GM12878 (cell line): ENCODE measurements around the gene WNK2. TPM values are rescaled to one million over a fixed set of nuclear protein-coding genes. Genes with fewer than 3 reads are reported as not detected.

ENCODE experiments used
- ATAC-seq: fragments of 200-7000 bp; cut with Tn5 transposase; 3 replicates; pipeline ENCODE4 v1.9.1; 2020; ENCODE audit warnings: mild to moderate bottlenecking, moderate library complexity
- BruUV-seq: library from RNA; stranded (reverse); fragments of 400-500 nt; replicated peaks from 2 replicates; lab custom pipeline; 2021; lab: Mats Ljungman, UMichigan
- CTCF ChIA-PET: fragments of 300-600 bp; sonication (Branson Sonifier 250); formaldehyde crosslinking; extraction: SDS; loops from one replicate; lab custom pipeline; 2021; ENCODE audit warnings: inconsistent platforms; lab: Yijun Ruan, JAX
- POLR2A ChIA-PET: fragments of 350-600 bp; formaldehyde crosslinking; extraction: SDS; loops from one replicate; lab custom pipeline; 2021; ENCODE audit warnings: inconsistent platforms; lab: Charles Lee
- RAD21 ChIA-PET: fragments of 300-600 bp; sonication (Branson Sonifier 250); formaldehyde crosslinking; loops from one replicate; lab custom pipeline; 2023; ENCODE audit warnings: antibody characterized with exemption; ENCODE audit not compliant: unreplicated experiment; lab: Charles Lee
- SMC1A ChIA-PET: fragments of 300-600 bp; sonication (Branson Sonifier 250); formaldehyde crosslinking; loops from one replicate; lab custom pipeline; 2023; ENCODE audit not compliant: unreplicated experiment, uncharacterized antibody; lab: Charles Lee
- DNase-seq: peaks from one replicate; pipeline ENCODE4 v3.0.0-alpha.2; 2011; ENCODE audit warnings: low read depth, low spot score
- FAIRE-seq: peaks from 3 replicates; lab custom pipeline; 2011; peaks lifted over from hg19 to GRCh38; lab: Jason Lieb, UNC
- H2AFZ ChIP-seq: 2 replicates; pipeline ENCODE4 v1.6.0; 2011; ENCODE audit warnings: low read depth, low read length, control low read depth; ENCODE audit not compliant: control insufficient read depth
- H3K27ac ChIP-seq: 2 replicates; pipeline ENCODE4 v1.5.1; 2011; ENCODE audit warnings: control low read depth; ENCODE audit not compliant: control insufficient read depth, insufficient read depth
- H3K27me3 ChIP-seq, 2 experiments: replicated peaks in 1 of 2; 2 replicates each; pipeline versions ENCODE4 v1.6.0 to v1.6.1; 2011; ENCODE audit warnings: low read length in 1 of 2; ENCODE audit not compliant: control insufficient read depth in 2 of 2, insufficient read depth in 2 of 2
- H3K36me3 ChIP-seq, 2 experiments: 2 replicates each; pipeline ENCODE4 v1.5.1; 2011; ENCODE audit warnings: low read length in 1 of 2; ENCODE audit not compliant: control insufficient read depth in 2 of 2, insufficient read depth in 2 of 2
- H3K4me1 ChIP-seq: 2 replicates; pipeline ENCODE4 v1.6.1; 2011; ENCODE audit warnings: mild to moderate bottlenecking, low read length, moderate library complexity, mixed read lengths; ENCODE audit not compliant: control insufficient read depth, insufficient read depth
- H3K4me2 ChIP-seq: 2 replicates; pipeline ENCODE4 v1.6.0; 2011; ENCODE audit warnings: control low read depth; ENCODE audit not compliant: control insufficient read depth, insufficient read depth
- H3K4me3 ChIP-seq: fragments of 200-600 bp; sonication (generic); 2 replicates; pipeline ENCODE4 v1.5.1; 2016
- H3K79me2 ChIP-seq: 2 replicates; pipeline ENCODE4 v1.6.0; 2011; ENCODE audit warnings: low read length; ENCODE audit not compliant: control insufficient read depth, insufficient read depth
- H3K9ac ChIP-seq: 2 replicates; pipeline ENCODE4 v1.8.0; 2011; ENCODE audit warnings: low read length, control low read depth, mixed read lengths; ENCODE audit not compliant: control insufficient read depth, insufficient read depth
- H3K9me3 ChIP-seq: replicated peaks from 3 replicates; pipeline ENCODE4 v1.5.1; 2011; ENCODE audit warnings: mild to moderate bottlenecking, low read length; ENCODE audit not compliant: control insufficient read depth, insufficient read depth
- H4K20me1 ChIP-seq: 2 replicates; pipeline ENCODE4 v1.6.0; 2011; ENCODE audit not compliant: control insufficient read depth, insufficient read depth
- CHD4 ChIP-seq: fragments of 200-600 bp; sonication (generic); IDR thresholded peaks from 2 replicates; pipeline ENCODE4 v1.6.1; 2016; ENCODE audit warnings: mild to moderate bottlenecking
- ETV6 ChIP-seq, 2 experiments: fragments of 450-650 bp in 1 of 2; IDR thresholded peaks in 1 of 2; conservative IDR thresholded peaks in 1 of 2; 2 replicates each; pipeline ENCODE4 v1.6.1; 2014; ENCODE audit warnings: antibody characterized with exemption in 1 of 2, borderline replicate concordance in 1 of 2, low read depth in 1 of 2, mild to moderate bottlenecking in 1 of 2, moderate library complexity in 1 of 2
- KLF5 ChIP-seq: fragments of 450-650 bp; IDR thresholded peaks from 2 replicates; pipeline ENCODE4 v1.6.1; 2014; ENCODE audit warnings: mild to moderate bottlenecking; ENCODE audit not compliant: partially characterized antibody
- TCF7 ChIP-seq: IDR thresholded peaks from 2 replicates; pipeline ENCODE4 v1.6.1; 2014; ENCODE audit warnings: antibody characterized with exemption, borderline replicate concordance
- ZBTB11 ChIP-seq: fragments of 450-650 bp; formaldehyde crosslinking; IDR thresholded peaks from 2 replicates; pipeline ENCODE4 v1.5.0; 2022; ENCODE audit warnings: mild to moderate bottlenecking, missing genetic modification characterization
- ZNF687 ChIP-seq: fragments of 450-650 bp; IDR thresholded peaks from 2 replicates; pipeline ENCODE4 v1.6.1; 2017; ENCODE audit warnings: mild to moderate bottlenecking, moderate library complexity
- WGBS: methylation state at CpG from one replicate; pipeline ENCODE4 v1.1.6; 2016; ENCODE audit warnings: low lambda C conversion rate; ENCODE audit not compliant: insufficient replicate concordance, insufficient coverage; ENCODE audit errors: missing lambda C conversion rate; 5-methylcytosine and 5-hydroxymethylcytosine counted together
- in situ Hi-C: fragments of 300-500 bp; cut with MboI; formaldehyde crosslinking; loops from 9 replicates; pipeline ENCODE4 v1.14.3; 2018; ENCODE audit warnings: mixed read lengths
- intact Hi-C: fragments of 100-400 bp; cut with micrococcal nuclease; formaldehyde crosslinking; loops from one replicate; pipeline ENCODE4 v1.14.2; 2022; ENCODE audit not compliant: unreplicated experiment
- polyA plus RNA-seq, 11 experiments: library from polyadenylated mRNA; depleted of rRNA in 4 of 11; unstranded in 6 of 11; stranded (reverse) in 5 of 11; fragments of >200 nt; fragmentation: Nextera tagmentation in 4 of 11; fragmentation: Illumina TruSeq in 1 of 11; extraction: Ambion mirVana in 4 of 11; extraction: Trizol in 1 of 11; gene quantifications; 1 replicate in 1 of 11; 2 replicates in 10 of 11; pipeline versions ENCODE4 v1.2.1 to v1.2.3, GENCODE V29; 2011 to 2016; ENCODE audit warnings: inconsistent platforms in 2 of 11, missing spikeins in 2 of 11, low read depth in 1 of 11
- total RNA-seq, 4 experiments: library from RNA; depleted of rRNA in 3 of 4; stranded (reverse); fragments of >200 nt in 3 of 4; fragmentation: Illumina TruSeq in 1 of 4; extraction: Trizol in 1 of 4; gene quantifications; 2 replicates each; pipeline versions ENCODE4 v1.2.1 to v1.2.3, GENCODE V29; 2013 to 2021

Gene WNK2
- total and polyA plus RNA-seq, 10 of the 15 experiments (the other 5 are each of a cell fraction or from before 2014, with no cell fraction given) = 0.15 TPM; not detected in 9

GRCh38 chr9:93288341-93288740 lies 104.4 kb downstream of the WNK2 start:
- RAD21 ChIA-PET = no interaction called here
- SMC1A ChIA-PET = interaction anchor here (0.9 kb wide), 1 partner anchor 199 kb away, joined by 3 read pairs; no protein-coding TSS in a partner anchor
- no peak for DNase-seq
- H3K4me1 ChIP-seq = no peaks in the 10 kb centered on the region
- no peak overlapping the region for H3K27ac ChIP-seq
- H3K4me3 ChIP-seq = no peak overlapping the region
- no peaks in the 10 kb centered on the region for H3K79me2 ChIP-seq
- no TSS peak for BruUV-seq
- H3K36me3 ChIP-seq = no peaks in the 10 kb centered on the region
- intact Hi-C loops (no loop called here), in situ Hi-C loops (no loop called here)
- no peaks in the 10 kb centered on the region for H3K9me3 ChIP-seq
- H3K4me2 ChIP-seq = no peak overlapping the region
- 19% methylated on average over 8 of the region's 8 CpGs for WGBS
- no peak overlapping the region for H2AFZ ChIP-seq
- TF ChIP-seq ZBTB11 (CRISPR knock-in tag) = no peak
- no peak for TF ChIP-seq ETV6 (conservative IDR thresholded peaks at IDR 0.05 in 1 of 2, IDR thresholded peaks at IDR 0.05 in 1 of 2; ENCODE audit: borderline replicate concordance in 1 of 2, low read depth in 1 of 2)
- no peak for TF ChIP-seq TCF7
- TF ChIP-seq KLF5 = no peak
- no peak for TF ChIP-seq ZNF687
- no peak for TF ChIP-seq CHD4
- H3K9ac ChIP-seq = no peak overlapping the region
- peaks cover 0 to 4% of the 10 kb centered on the region in 2 experiments; a peak in 3 of 4 replicates for H3K27me3 ChIP-seq
- H4K20me1 ChIP-seq = no peaks in the 10 kb centered on the region
- FAIRE-seq = no peak
- POLR2A ChIA-PET = no interaction called here
- no peak for ATAC-seq
- CTCF ChIA-PET = no interaction called here
